ENCODE data around the gene SORBS2.

The SORBS2 gene

DNA sequence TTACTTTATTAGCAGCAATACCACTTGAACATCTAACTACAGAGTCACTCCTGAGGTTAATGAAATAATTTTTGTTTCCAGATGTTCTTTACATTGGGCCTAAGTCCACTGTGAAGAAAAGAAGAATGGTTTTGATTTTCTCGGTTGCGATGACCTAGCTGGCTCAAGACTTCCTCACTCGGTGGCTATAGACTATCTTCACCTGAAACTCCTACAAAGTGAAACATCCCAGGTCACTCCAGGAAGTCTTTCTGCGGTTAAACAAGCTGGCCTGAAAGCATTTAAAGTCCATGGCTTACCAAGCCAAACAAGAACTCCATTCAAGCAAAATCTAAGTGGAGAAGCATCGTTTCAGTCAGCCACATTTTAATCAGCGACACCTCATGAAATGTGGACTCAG, 13.7 kb upstream of the SORBS2 start:
- in situ Hi-C loops (cut with HindIII; ENCODE audit: low pct_ligation_motif_present, low sequenced_read_pairs): no loop called here
- H3K36me3 ChIP-seq (replicated peaks): no peaks in the 10 kb centered on the region
- TF ChIP-seq, protein P1, sequence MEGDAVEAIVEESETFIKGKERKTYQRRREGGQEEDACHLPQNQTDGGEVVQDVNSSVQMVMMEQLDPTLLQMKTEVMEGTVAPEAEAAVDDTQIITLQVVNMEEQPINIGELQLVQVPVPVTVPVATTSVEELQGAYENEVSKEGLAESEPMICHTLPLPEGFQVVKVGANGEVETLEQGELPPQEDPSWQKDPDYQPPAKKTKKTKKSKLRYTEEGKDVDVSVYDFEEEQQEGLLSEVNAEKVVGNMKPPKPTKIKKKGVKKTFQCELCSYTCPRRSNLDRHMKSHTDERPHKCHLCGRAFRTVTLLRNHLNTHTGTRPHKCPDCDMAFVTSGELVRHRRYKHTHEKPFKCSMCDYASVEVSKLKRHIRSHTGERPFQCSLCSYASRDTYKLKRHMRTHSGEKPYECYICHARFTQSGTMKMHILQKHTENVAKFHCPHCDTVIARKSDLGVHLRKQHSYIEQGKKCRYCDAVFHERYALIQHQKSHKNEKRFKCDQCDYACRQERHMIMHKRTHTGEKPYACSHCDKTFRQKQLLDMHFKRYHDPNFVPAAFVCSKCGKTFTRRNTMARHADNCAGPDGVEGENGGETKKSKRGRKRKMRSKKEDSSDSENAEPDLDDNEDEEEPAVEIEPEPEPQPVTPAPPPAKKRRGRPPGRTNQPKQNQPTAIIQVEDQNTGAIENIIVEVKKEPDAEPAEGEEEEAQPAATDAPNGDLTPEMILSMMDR (IDR thresholded peaks at IDR 0.05; ENCODE audit: low read depth, low read length, missing control alignments): no peak
- DNase-seq: no peak
- H3K27me3 ChIP-seq (replicated peaks): no peaks in the 10 kb centered on the region
- H3K27ac ChIP-seq: no peak overlapping the region
- H3K4me3 ChIP-seq (ENCODE audit: low read depth, low read length): no peak overlapping the region

DNA sequence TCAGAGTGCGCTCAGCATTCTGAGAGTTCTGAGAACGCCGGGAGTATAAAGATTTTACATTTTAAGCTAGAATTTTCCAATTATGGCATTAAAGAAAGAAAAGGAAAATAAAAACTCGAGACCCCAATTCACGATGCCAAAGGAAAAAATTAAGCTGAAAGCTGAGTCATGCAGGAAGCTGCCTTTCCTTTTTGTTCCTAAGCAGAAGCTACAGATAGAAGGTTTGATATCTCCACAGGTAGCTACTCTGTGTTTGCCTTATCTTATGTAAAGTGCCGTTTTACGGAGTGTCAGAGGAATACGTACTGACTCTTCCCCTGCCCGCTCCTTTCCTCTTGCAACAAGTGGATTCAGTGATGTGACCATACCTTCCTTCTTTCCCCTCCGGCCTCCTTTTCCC, 10.8 kb upstream of the SORBS2 start:
- in situ Hi-C loops (cut with HindIII; ENCODE audit: low pct_ligation_motif_present, low sequenced_read_pairs): no loop called here
- H3K36me3 ChIP-seq (replicated peaks): no peaks in the 10 kb centered on the region

DNA sequence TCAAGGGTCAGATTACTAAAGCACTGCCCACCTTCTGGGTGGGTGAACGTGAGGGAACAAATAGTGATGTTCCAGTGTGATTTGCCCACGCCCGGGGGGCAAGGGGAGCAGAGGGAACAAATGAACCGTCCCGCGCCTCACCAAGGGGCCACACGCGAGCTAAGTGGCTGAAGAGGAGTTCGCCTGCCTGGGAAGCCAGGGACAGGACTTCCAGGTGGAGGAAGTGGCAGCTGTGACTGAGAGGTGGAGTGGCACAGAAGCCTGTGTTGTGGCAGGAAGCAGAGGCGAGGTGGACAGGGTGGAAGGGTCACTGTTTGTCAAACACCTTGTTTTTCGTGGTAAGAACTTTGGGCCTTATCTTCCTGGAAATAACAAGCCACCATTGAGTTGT, 9.0 kb upstream of the SORBS2 start:
- TF ChIP-seq, protein P1 (IDR thresholded peaks at IDR 0.05; ENCODE audit: low read depth, low read length, missing control alignments): no peak
- Histone ChIP-seq H3K4me3 (ENCODE audit: low read depth, low read length) (no peak overlapping the region), H3K36me3 (replicated peaks) (no peaks in the 10 kb centered on the region), H3K27me3 (replicated peaks) (no peaks in the 10 kb centered on the region), H3K27ac (no peak overlapping the region)
- in situ Hi-C loops (cut with HindIII; ENCODE audit: low pct_ligation_motif_present, low sequenced_read_pairs): no loop called here
- no peak for DNase-seq

More for the DNA sequence above, 10.8 kb upstream of the SORBS2 start:
- H3K27ac ChIP-seq: no peak overlapping the region
- DNase-seq: no peak
- TF ChIP-seq, protein P1 (IDR thresholded peaks at IDR 0.05; ENCODE audit: low read depth, low read length, missing control alignments): no peak
- no peak overlapping the region for H3K4me3 ChIP-seq (ENCODE audit: low read depth, low read length)
- no peaks in the 10 kb centered on the region for H3K27me3 ChIP-seq (replicated peaks)

DNA sequence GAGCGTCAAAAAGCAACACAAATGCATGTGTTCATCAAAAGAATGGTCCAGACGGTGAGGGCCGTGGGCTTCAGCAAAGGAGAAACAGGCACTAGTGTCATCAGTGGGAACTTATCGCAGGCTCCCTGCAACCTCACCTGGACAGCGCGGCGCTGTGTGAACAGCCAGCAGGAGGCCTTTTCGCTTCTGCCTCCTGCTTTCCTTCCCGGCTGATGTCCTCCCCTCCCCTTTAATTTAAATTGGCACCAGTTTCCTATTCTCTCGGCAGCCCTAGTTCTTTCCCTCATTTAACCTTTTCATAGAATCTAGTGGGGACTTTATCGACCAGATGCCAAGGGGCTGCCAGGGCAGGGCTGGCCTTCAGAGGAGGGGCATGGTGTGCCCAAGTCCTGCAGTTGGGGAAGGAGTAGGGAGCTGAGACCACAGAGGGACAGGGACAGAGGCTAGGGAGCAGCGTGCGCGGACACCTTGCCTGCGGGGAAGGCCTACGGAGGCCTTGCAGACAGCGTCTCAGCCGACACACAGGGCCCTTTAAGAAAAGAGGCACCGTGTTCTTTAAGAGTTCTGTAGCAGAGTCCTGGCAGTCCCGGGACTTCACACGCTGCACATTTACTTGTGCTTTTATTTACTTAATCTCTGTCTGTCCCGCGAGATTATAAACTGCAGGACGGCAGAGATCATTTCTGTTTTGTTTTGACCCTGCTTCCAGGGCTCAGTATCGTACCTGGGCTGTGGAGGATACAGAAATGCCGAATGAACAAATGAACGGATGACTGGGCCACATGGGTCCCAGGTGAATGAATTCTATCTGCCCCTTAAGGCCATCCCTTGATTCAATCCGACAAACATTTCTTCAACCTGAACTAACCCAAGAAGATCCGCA, 8.4 kb upstream of the SORBS2 start:
- in situ Hi-C loops (cut with HindIII; ENCODE audit: low pct_ligation_motif_present, low sequenced_read_pairs): no loop called here
- no peak overlapping the region for H3K27ac ChIP-seq
- TF ChIP-seq, protein P1 (IDR thresholded peaks at IDR 0.05; ENCODE audit: low read depth, low read length, missing control alignments): no peak

DNA sequence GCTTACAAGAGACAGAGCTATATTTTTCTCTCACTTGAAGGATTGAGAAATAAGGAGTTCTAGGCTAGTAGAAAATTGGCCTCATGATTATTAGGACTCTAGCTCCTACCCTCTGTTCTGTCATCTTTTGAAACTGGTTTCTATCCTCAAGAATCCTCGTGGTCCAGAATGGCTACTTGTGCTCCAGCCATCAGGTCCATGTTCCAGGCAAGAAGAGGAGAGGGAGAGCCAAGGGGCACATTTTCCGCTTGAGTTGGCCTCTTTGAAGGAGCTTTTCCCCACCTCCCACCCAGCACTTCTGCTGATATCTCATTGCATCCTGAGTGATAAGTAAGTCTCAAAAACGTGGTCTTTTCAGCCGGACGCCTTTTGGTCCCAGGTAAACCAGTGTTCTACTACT, 7.2 kb upstream of the SORBS2 start:
- in situ Hi-C loops (cut with HindIII; ENCODE audit: low pct_ligation_motif_present, low sequenced_read_pairs): no loop called here
- DNase-seq: no peak
- Histone ChIP-seq H3K27me3 (replicated peaks) (no peaks in the 10 kb centered on the region), H3K27ac (no peak overlapping the region), H3K4me3 (ENCODE audit: low read depth, low read length) (no peak overlapping the region), H3K36me3 (replicated peaks) (no peaks in the 10 kb centered on the region)
- TF ChIP-seq, protein P1 (IDR thresholded peaks at IDR 0.05; ENCODE audit: low read depth, low read length, missing control alignments): no peak

More for the DNA sequence above, 8.4 kb upstream of the SORBS2 start:
- Histone ChIP-seq H3K36me3 (replicated peaks) (no peaks in the 10 kb centered on the region), H3K27me3 (replicated peaks) (no peaks in the 10 kb centered on the region), H3K4me3 (ENCODE audit: low read depth, low read length) (no peak overlapping the region)
- no peak for DNase-seq

Data from brain microvascular endothelial cell (primary cell).